ENCODE data around the gene TNFRSF18.

Gene TNFRSF18

DNA sequence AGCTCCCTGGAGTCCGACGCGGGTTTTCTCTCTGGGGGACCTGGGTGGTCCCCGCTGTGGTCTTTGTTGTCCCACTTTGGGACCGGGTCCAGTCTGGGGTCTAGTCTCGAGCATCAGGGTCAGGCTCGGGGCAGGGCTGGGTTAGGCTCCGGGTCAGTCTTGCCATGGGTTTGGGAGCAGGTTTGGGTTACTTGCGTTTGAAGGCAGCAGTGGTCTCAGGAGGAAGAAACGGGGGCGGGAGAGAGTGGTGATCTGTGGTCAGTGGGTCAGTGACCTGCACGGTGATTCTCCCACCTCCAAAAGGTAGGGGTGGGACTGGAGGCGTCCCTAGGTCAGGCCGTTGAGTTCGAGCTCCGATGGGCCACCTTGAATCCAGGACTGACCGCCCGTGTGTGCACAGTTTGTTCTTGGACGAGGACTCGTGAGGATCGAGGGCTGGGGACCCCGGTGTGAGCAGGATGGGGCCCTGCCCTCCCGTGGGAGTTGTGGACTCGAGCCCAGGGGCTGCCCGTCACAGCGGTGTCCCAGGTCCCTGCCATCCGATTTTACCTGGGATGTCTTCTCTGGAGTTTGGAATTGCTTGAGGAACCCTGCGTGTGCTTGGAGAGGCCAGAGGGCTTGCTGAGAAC lies 27.9 kb upstream of the TNFRSF18 start:
- no peaks in the 10 kb centered on the region for H3K27me3 ChIP-seq (ENCODE audit: insufficient read depth, insufficient read length)
- H3K4me3 ChIP-seq (ENCODE audit: insufficient read length, low read depth), result no peak overlapping the region
- TF ChIP-seq SUZ12 (IDR thresholded peaks at IDR 0.05; ENCODE audit: extremely low read depth, insufficient read depth, insufficient read length), result no peak
- TF ChIP-seq ZNF274 (IDR thresholded peaks at IDR 0.05; ENCODE audit: low read depth, low read length), result no peak
- TF ChIP-seq YY1 (IDR thresholded peaks at IDR 0.05; ENCODE audit: insufficient read depth, insufficient read length), result no peak
- peaks cover 7% of the 10 kb centered on the region for H3K4me1 ChIP-seq (ENCODE audit: insufficient read depth, insufficient read length)
- DNase-seq (ENCODE audit: low read depth, low spot score), result no peak
- H3K9me3 ChIP-seq (ENCODE audit: insufficient read depth, low read length), result peaks cover 8% of the 10 kb centered on the region; the same call in 1 of the 2 replicates
- H3K36me3 ChIP-seq (ENCODE audit: insufficient read depth, insufficient read length, low read length), result peaks cover 41% of the 10 kb centered on the region
- no peak overlapping the region for H3K9ac ChIP-seq (ENCODE audit: insufficient read length, low read depth)

DNA sequence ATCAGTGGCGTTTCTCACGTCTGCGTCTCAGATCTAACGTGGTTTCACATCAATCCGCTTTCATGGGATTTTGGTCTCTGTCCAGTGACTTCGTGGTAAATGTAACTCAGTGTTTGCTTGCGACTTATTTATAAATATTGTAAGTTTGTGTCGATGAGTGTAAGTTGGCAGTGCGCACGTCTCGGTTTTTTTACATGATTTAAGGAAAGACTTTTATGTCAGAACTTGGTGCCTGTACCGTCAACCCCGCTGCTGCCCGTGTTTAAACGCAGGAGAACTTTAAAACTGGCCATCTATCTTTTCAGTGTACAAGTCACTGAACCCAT lies 27.1 kb upstream of the TNFRSF18 start:
- peak overlapping the region; percentile 32 for H3K9ac ChIP-seq (ENCODE audit: insufficient read length, low read depth)
- H3K36me3 ChIP-seq (ENCODE audit: insufficient read depth, insufficient read length, low read length), result peaks cover 48% of the 10 kb centered on the region
- no peak for TF ChIP-seq SUZ12 (IDR thresholded peaks at IDR 0.05; ENCODE audit: extremely low read depth, insufficient read depth, insufficient read length)
- no peak for TF ChIP-seq YY1 (IDR thresholded peaks at IDR 0.05; ENCODE audit: insufficient read depth, insufficient read length)
- no peak for TF ChIP-seq ZNF274 (IDR thresholded peaks at IDR 0.05; ENCODE audit: low read depth, low read length)
- H3K4me1 ChIP-seq (ENCODE audit: insufficient read depth, insufficient read length), result peaks cover 7% of the 10 kb centered on the region
- no peak overlapping the region for H3K4me3 ChIP-seq (ENCODE audit: insufficient read length, low read depth)
- no peaks in the 10 kb centered on the region for H3K27me3 ChIP-seq (ENCODE audit: insufficient read depth, insufficient read length)
- no peak for DNase-seq (ENCODE audit: low read depth, low spot score)
- H3K9me3 ChIP-seq (ENCODE audit: insufficient read depth, low read length), result peaks cover 8% of the 10 kb centered on the region; the same call in 1 of the 2 replicates

DNA sequence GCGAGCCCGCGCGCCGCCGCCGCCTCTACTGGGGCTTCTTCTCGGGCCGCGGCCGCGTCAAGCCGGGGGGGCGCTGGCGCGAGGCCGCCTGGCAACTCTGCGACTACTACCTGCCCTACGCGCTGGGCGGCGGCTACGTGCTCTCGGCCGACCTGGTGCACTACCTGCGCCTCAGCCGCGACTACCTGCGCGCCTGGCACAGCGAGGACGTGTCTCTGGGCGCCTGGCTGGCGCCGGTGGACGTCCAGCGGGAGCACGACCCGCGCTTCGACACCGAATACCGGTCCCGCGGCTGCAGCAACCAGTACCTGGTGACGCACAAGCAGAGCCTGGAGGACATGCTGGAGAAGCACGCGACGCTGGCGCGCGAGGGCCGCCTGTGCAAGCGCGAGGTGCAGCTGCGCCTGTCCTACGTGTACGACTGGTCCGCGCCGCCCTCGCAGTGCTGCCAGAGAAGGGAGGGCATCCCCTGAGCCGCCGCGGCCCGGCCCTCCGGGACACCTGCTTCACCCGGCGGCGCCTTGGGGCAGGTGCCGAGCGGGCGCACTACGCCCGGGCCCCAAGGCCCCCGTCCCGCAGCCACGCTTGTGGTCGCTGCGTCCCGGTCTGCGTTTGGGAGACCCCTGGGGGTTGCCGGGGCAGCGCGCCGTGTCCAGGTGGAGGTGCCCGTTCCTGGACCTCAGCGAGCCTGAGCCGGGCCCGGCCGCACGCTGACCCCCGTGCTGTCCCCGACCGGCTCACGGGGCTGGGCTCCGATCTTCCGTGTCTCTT lies 26.6 kb upstream of the TNFRSF18 start:
- Histone ChIP-seq H3K27me3 (ENCODE audit: insufficient read depth, insufficient read length) (no peaks in the 10 kb centered on the region), H3K9ac (ENCODE audit: insufficient read length, low read depth) (peak overlapping the region; percentile 70), H3K9me3 (ENCODE audit: insufficient read depth, low read length) (peaks cover 8% of the 10 kb centered on the region; the same call in 1 of the 2 replicates), H3K4me3 (ENCODE audit: insufficient read length, low read depth) (peak overlapping the region; percentile 55), H3K4me1 (ENCODE audit: insufficient read depth, insufficient read length) (peaks cover 4% of the 10 kb centered on the region), H3K36me3 (ENCODE audit: insufficient read depth, insufficient read length, low read length) (peaks cover 53% of the 10 kb centered on the region)
- TF ChIP-seq SUZ12 (IDR thresholded peaks at IDR 0.05; ENCODE audit: extremely low read depth, insufficient read depth, insufficient read length) (no peak), ZNF274 (IDR thresholded peaks at IDR 0.05; ENCODE audit: low read depth, low read length) (no peak), YY1 (IDR thresholded peaks at IDR 0.05; ENCODE audit: insufficient read depth, insufficient read length) (no peak)
- DNase-seq (ENCODE audit: low read depth, low spot score), result no peak

DNA sequence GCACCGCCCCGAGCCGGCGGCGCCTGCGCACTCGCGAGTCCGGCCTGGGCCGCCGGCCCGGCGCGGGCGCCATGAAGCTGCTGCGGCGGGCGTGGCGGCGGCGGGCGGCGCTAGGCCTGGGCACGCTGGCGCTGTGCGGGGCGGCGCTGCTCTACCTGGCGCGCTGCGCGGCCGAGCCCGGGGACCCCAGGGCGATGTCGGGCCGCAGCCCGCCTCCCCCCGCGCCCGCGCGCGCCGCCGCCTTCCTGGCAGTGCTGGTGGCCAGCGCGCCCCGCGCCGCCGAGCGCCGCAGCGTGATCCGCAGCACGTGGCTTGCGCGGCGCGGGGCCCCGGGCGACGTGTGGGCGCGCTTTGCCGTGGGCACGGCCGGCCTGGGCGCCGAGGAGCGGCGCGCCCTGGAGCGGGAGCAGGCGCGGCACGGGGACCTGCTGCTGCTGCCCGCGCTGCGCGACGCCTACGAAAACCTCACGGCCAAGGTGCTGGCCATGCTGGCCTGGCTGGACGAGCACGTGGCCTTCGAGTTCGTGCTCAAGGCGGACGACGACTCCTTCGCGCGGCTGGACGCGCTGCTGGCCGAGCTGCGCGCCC lies 25.9 kb upstream of the TNFRSF18 start, which contains the start of gene B3GALT6:
Gene B3GALT6, plus strand, starts transcription at position 30 of the 588 bp plus-strand sequence. Its CDS starts 42 bp downstream, at position 72.
- H3K9me3 ChIP-seq (ENCODE audit: insufficient read depth, low read length), result peaks cover 8% of the 10 kb centered on the region; the same call in 1 of the 2 replicates
- peaks cover 60% of the 10 kb centered on the region for H3K36me3 ChIP-seq (ENCODE audit: insufficient read depth, insufficient read length, low read length)
- H3K4me1 ChIP-seq (ENCODE audit: insufficient read depth, insufficient read length), result peaks cover 3% of the 10 kb centered on the region
- no peak for TF ChIP-seq ZNF274 (IDR thresholded peaks at IDR 0.05; ENCODE audit: low read depth, low read length)
- TF ChIP-seq SUZ12 (IDR thresholded peaks at IDR 0.05; ENCODE audit: extremely low read depth, insufficient read depth, insufficient read length), result no peak
- H3K4me3 ChIP-seq (ENCODE audit: insufficient read length, low read depth), result peak within 1 kb of the TSS; percentile 94
- DNase-seq (ENCODE audit: low read depth, low spot score), result no peak
- peak within 1 kb of the TSS; percentile 99 for H3K9ac ChIP-seq (ENCODE audit: insufficient read length, low read depth)
- H3K27me3 ChIP-seq (ENCODE audit: insufficient read depth, insufficient read length), result no peaks in the 10 kb centered on the region

DNA sequence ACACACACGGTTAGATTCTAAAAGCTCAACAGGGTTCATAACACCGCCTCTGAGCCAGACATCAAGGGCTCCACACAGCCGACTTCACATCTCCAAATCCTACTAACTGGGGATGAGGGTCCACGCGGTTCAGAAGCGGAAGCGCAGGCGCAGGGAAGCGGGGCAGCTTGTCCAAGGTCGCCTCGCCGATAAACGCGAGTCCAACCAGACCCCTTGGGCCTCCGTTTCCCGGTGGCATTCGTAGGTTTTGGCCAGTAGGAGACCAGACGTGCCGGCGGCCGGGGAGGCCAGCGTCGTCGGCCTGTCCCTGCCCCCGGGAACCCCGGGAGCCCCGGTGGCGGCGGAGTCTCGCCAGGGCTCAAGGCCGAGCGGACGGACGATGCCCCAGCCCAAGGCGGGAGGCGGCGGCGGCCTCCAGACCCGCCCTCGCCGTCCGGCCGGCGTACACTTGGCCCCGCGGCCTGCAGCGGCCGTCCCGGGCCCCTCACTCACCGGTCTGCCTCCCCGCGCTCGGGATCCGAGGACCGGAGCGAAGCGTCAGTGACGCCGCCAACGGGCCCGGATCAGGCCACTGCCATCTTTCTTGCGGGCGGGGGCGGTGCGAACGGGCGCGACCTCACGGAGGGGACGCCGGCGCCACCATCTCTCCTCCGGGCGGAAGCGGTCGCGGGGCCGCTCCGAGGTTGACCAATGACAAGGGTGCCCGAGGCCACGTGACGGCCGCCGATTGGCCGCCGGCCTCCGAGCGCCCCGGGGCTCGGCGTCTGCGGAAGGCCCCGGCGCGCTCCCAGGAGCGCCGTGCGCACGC lies 25.2 kb upstream of the TNFRSF18 start, which contains the start of gene SDF4:
Gene SDF4, minus strand, starts transcription at position 602 of the 808 bp plus-strand sequence. CDS start 3,229 bp downstream, outside the sequence.
- H3K27me3 ChIP-seq (ENCODE audit: insufficient read depth, insufficient read length), result no peaks in the 10 kb centered on the region
- peak; percentile 90 for DNase-seq (ENCODE audit: low read depth, low spot score)
- H3K4me3 ChIP-seq (ENCODE audit: insufficient read length, low read depth), result peak within 1 kb of the TSS; percentile 94
- TF ChIP-seq ZNF274 (IDR thresholded peaks at IDR 0.05; ENCODE audit: low read depth, low read length) (no peak), YY1 (IDR thresholded peaks at IDR 0.05; ENCODE audit: insufficient read depth, insufficient read length) (peak; percentile 93)
- H3K4me1 ChIP-seq (ENCODE audit: insufficient read depth, insufficient read length), result peaks cover 3% of the 10 kb centered on the region
- H3K9me3 ChIP-seq (ENCODE audit: insufficient read depth, low read length), result peaks cover 8% of the 10 kb centered on the region; the same call in 1 of the 2 replicates
- H3K9ac ChIP-seq (ENCODE audit: insufficient read length, low read depth), result peak within 1 kb of the TSS; percentile 99
- peaks cover 66% of the 10 kb centered on the region for H3K36me3 ChIP-seq (ENCODE audit: insufficient read depth, insufficient read length, low read length)

DNA sequence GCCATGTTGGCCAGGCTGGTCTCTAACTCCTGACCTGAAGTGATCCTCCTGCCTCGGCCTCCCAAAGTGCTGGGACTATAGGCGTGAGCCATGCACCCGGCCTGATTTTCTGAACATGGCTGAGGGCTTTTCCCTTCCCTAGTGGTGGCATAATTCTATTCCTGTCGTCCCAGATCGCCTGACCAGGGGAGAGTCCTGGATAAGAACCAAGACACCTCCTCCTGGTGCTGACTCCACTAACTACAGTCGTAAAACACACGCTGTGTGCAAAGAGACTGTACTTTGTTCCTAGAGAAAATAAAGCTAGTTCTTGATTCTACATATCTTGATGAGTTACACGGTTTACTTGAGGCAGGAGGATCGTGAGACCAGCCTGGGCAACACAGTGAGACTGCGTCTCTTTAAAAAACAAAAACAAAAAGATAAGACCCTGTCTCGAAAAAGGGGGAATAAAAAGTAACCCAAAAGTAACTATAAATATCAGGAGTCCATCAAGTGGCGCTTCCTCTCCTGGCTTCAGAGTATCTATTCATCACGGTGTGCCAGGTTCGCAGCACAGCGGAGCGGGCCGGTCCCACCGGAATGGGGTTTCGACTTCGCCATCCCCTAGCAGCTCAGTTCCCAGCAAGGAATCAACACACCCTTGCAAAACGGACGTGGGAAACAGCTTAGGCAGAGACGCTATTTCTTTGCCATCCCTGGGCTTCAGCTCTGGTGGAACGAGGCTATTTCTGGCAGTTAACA lies 24.4 kb upstream of the TNFRSF18 start:
- Histone ChIP-seq H3K4me3 (ENCODE audit: insufficient read length, low read depth) (peak overlapping the region; percentile 94), H3K4me1 (ENCODE audit: insufficient read depth, insufficient read length) (peaks cover 3% of the 10 kb centered on the region), H3K9ac (ENCODE audit: insufficient read length, low read depth) (peak overlapping the region; percentile 99), H3K36me3 (ENCODE audit: insufficient read depth, insufficient read length, low read length) (peaks cover 73% of the 10 kb centered on the region), H3K9me3 (ENCODE audit: insufficient read depth, low read length) (peaks cover 8% of the 10 kb centered on the region; the same call in 1 of the 2 replicates), H3K27me3 (ENCODE audit: insufficient read depth, insufficient read length) (no peaks in the 10 kb centered on the region)
- no peak for DNase-seq (ENCODE audit: low read depth, low spot score)
- TF ChIP-seq SUZ12 (IDR thresholded peaks at IDR 0.05; ENCODE audit: extremely low read depth, insufficient read depth, insufficient read length) (no peak), YY1 (IDR thresholded peaks at IDR 0.05; ENCODE audit: insufficient read depth, insufficient read length) (no peak), ZNF274 (IDR thresholded peaks at IDR 0.05; ENCODE audit: low read depth, low read length) (no peak)
